GM03348 (cell line): ENCODE measurements around the gene H2BK1.
A peak's percentile ranks its signal among the peaks of the same experiment; 100 is the strongest.

Source experiments
- DNase-seq: peaks from one replicate; pipeline ENCODE4 v3.0.0; 2012; ENCODE audit warnings: low spot score

Gene H2BK1

DNA sequence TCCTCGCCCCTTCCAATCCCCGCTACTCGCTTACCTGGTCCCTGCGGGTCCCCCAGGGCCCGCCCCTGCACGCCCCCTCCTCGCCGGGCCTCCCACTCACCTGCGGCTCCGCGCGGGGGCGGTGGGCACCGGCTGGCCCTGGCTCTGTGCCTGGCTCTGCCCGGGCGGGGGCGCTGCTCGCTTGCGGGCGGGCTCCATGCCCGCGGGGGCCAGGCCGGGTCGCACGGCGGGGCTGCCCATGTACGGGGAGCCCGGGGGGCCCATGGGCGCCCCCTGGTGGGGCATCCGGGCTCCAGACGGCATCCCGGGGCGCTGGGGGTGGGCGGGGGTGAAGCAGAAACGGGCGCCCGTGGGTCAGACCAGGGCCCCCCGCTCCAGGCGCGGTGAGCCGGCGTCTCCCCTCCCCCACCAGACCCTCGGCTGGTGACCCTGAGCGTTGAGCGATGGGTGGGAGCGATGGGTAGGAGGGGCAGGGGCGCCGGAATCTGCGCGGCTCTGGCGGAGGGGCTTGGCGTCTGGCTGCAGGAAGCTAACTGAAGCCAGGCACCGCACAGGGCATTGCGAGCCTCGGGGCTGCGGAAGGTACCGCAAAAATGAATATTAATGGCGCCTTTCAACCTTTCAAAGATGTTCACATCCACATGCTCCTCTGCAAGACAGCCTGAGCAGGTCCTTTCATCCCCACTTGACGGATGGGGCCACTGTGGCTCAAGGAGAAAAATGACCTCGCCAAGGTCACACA lies 35.2 kb upstream of the H2BK1 start:
- peak; percentile 90 for DNase-seq

DNA sequence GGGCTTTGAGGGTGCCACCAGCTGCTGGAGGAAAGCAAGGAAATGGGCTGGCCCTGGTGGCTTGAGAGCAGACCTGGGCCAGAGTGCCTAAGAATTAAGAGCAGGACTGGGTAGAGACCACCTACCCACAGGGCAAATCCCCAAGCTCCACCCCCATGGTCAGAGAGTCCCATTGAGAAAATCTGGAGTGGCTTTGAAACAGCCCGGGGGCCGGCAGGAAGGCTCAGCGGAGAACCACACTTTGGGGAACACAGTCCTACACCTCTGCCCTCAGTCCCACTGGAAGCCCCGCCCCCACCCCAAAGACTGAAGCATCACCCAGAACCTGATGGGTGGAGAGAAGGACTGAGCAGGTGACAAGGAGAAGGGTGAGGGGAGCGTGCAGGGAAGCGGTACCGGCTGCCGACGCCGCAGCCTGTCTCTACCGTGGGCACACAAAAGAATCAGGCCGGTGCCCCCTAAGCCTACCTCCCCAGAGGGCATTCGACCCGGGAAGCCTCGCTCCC lies 34.6 kb upstream of the H2BK1 start:
- DNase-seq = no peak

DNA sequence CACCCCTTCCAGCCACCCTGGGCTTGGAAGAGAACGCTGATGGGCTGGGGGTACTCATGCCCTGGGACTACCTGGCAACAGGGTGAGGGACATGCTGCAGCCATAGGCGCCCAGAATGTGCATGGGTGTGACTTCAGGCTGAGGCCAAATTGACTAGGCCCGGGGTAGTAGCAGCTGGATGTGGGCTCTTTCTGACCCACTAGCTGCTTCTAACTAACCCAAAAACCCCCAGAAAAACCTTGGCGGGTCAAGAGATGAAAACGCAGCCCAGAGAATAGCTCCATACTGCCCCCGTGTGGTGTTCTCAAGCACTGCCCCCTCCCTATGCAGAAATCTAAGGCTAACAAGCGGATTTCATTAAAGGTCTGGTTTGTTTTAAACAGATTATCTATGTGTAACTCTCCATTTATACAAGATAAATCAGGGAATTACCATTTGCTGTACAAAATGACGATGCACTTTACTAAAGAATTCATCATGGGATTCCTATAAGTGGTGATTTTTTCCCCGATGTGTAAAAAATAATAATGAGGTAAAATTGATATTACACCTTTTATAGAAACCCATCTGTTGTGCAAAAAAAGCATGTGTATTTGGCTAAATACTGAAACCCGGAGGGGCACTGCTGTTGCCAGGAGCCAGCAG lies 34.0 kb upstream of the H2BK1 start:
- peak; percentile 81 for DNase-seq

DNA sequence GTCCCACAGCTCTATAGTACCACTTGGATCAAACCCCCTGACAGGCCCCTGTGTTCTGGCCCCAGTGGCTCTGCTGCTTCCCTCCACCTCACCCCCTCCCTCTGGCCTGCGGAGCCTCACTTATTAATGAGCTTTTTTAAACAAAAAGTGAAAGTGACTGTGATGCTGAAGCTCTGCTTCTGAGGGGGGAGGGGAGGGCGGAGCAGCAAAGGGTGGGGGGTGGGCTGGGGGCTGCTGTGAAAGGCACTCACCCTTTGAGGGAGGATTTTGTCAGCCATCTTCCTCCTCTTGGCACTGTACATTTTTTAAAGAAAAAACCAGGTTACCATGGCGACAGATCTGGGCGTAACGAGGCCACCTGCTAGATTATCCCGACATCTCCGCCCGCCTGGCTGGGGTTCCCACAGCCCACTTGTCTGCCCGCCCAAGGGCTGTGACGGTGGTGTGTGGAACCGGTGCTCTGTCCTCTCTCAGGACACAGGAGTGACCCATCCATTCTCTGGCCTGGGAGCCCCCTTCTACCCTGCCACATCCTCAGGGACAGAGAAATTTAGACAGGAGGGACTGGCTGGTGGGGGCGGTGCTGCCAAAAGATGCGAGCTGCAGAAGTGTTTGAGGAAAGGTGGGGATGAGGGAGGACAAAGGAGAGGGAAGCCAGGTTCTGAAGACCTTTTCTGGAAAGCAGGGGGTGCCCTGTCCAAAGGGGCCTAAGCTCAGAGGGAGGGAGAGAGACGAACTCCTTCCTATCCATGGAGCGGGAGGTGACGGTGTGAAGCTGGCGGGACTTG lies 33.3 kb upstream of the H2BK1 start:
- no peak for DNase-seq

DNA sequence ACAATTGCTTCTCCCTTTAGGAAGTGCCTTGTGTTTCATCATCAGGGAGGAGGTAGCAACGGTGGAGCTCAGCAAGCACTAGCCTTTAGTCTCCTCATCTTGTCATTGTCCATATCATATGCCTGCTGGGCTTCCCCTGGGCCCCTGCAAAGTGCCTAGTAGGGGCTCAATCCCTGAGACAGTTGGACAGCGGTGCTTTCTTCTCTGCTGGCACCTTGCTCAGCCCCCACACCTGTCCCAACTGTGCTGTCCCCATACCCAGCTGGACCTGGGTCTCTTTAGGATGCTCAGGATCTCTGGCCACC lies 32.7 kb upstream of the H2BK1 start:
- no peak for DNase-seq

DNA sequence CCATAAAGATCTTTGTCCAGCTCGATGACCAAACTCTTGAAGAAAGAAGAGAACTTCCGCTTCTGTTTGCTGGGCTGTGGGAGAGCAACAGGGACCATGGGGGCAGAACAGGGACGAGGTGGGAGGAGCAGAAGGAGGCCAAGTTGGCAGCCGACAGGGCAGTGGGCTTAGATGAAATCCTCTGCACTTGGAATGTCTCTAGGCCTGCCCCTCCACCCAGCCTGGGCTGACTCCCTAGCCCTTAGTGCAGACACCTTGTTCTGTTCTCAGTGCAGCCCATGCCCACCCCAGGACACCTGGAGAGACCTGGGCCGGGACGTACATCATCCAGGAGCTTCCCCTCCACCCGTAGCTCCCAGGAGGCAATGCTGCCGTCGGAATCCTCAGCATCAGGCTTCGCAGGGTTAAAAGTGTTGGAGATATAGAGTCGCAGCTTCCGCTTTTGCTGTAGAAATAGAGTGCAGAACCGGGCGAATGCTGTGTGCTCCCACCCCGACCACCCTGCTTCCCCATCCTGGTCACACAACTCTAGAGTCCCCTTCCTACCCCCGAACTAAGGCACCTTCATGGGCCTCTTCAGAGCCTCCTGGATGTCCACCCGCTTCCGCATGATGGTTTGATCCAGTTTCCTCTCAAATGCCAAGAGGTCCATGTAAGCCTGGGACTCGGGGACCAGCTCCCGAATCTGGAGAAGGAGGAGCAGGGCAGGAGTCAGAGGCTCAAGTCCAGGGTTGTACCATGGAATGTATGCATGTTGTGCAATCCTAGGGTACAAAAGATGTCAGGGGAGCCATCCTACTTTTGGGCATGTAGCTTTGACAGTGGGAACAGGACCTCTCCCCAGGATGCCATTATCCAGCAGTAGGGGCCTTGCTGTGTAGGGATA lies 32.1 kb upstream of the H2BK1 start:
- no peak for DNase-seq

DNA sequence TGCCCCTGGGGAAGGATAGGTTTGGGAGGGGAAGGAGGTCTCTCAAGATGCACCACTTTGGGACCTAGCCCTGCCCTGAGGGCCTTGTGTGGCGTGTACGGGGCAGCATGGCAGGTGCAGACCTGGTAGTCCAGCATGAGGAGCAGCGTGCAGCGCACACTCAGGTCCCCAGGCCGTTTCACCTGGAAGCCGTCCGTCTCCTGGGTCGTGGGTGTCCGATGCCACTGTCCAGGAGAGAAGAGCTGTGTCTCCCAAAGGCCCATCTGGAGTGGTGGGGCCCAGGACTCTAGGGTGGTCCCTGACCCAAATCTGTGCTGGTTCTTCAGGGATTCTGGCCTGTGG lies 31.4 kb upstream of the H2BK1 start:
- no peak for DNase-seq

DNA sequence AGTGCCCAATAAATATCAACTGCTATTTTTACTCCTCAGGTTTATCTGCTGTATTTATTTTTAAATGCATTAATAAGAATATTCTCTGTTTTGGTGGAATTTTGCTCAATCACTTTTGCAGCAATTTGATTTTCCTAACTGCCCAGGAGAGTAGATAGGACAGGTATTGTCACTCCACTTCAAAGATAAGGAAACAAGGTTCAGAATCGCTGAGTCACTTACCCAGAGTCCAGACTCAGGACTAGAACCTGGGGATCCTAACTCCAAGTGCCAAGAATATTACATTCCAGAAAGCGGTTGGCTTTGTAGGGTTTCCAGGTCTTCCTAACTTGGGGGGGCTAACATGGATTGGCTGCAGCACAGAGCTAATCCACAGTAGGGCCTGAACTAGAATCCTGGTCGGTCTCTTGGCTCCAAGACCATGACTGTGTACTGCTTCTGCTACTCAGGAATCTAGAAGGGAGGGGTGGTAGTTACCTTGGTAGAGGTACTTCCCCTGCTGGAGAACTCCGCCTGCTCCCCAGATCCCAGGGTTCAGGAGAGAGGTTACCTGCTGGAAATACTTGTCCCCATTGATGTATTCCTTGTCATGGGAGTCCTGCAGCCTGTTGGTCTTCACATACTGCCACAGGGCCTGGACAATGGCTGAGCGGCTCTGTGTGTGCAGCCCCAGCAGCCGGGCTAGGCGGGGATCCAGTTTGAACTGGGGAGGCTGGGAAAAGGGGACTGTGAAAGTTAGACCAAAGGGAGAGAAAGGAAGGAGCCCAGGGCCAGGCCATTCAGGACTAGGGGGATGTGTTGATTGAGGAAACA lies 30.9 kb upstream of the H2BK1 start:
- no peak for DNase-seq

DNA sequence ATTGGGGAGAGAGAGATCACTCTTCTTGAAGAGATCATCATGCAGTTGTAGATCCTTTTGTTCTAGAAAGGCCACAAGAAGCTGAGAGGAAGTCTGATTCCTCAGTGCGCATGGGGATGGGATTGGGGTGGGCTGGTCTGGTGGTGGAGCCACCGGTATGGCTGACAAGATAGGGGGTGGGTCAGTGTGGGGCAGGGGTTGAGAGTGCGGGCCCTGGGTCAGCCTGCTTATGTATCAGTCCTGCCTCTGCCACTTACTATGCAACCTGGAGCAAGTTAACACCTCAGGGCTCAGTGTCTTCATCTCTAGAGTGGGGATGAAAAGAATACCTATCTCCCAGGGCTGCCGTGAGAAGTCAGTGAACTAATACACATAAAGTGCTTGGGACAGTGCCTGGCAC lies 30.2 kb upstream of the H2BK1 start:
- no peak for DNase-seq

DNA sequence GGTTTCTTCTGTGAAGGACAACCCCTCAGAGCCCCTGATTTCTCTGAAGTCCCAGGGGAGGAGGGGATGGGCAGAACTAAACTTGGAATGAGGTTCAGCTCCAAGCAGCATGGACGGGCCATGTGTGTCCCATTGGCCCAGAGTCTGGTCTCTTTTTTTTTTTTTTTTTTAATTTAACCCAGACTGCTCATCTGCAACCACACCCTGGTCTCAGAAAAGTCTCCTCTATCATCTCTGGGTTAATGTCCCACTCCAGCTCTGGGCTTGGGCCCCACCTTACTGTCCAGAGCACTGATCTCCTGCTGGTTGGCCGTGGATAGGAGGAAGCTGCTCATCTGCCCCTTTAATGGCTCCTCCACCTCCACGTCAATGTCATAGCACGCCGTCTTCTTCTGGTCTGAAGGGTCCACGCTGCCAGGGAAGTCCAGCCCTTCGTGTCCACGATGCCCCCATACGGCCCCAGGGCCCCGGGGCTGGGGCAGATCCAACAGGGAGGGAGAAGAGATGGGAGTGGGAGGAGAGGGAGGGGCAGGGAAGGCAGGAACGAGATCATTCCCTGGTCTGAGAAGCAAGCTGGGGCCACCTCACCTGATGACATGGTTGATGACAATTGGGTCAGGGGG lies 29.7 kb upstream of the H2BK1 start:
- DNase-seq = no peak

DNA sequence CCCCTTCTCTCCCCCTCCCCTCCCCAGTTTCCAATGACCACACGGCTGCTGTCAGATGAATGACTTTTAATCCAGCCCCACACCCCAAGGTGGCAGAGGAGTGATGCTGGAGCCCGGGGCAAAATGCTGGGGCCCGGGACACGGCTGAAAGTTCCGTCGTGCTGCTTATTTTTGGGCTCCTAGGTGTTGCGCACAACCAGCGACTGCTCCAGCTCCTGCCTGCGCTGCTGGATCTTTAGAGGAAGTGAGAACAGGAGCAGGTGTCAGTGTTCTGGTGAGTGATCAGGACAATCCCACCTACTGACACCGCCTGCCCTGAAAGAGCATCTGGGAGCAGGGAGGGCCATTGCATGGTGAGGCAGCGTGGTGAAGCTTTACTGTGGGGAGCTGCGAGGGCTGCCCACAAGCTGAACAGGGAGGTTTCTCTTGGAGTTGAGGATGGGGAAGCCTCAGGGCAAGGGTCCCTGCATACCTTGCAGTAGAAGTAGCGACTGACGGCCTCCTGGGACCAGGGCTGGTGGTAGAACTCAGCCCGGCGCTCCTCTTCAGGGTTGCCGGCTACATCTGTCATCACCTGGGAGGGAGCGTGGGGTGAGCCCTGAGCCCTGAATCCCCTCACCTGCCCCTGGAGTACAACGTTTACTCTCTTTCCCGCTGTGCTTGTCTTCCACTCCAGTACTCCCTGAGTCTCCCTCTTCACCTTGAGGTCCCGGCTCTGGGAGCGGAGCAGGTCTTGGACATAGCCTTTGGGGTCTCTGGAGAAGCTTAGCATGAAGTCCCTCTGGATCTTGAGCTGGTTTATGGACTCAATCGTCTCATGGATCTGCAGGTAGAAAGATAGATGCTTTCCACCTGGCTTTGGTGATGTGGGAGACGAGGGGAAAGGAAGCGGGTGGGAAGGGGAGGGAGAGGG lies 28.9 kb upstream of the H2BK1 start:
- no peak for DNase-seq

DNA sequence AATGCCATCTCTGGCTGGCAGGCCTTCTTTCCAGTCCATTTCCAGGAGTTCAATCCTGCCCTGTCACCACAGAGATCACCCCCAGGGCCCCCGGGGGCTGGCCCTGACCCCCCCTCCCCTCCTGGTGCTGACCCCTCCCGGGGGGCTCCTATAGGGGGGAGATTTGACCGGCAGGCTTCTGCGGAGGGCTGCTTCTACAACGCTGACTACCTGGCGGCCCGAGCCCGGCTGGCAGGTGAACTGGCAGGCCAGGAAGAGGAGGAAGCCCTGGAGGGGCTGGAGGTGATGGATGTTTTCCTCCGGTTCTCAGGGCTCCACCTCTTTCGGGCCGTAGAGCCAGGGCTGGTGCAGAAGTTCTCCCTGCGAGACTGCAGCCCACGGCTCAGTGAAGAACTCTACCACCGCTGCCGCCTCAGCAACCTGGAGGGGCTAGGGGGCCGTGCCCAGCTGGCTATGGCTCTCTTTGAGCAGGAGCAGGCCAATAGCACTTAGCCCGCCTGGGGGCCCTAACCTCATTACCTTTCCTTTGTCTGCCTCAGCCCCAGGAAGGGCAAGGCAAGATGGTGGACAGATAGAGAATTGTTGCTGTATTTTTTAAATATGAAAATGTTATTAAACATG lies 28.0 kb upstream of the H2BK1 start:
- DNase-seq = no peak

DNA sequence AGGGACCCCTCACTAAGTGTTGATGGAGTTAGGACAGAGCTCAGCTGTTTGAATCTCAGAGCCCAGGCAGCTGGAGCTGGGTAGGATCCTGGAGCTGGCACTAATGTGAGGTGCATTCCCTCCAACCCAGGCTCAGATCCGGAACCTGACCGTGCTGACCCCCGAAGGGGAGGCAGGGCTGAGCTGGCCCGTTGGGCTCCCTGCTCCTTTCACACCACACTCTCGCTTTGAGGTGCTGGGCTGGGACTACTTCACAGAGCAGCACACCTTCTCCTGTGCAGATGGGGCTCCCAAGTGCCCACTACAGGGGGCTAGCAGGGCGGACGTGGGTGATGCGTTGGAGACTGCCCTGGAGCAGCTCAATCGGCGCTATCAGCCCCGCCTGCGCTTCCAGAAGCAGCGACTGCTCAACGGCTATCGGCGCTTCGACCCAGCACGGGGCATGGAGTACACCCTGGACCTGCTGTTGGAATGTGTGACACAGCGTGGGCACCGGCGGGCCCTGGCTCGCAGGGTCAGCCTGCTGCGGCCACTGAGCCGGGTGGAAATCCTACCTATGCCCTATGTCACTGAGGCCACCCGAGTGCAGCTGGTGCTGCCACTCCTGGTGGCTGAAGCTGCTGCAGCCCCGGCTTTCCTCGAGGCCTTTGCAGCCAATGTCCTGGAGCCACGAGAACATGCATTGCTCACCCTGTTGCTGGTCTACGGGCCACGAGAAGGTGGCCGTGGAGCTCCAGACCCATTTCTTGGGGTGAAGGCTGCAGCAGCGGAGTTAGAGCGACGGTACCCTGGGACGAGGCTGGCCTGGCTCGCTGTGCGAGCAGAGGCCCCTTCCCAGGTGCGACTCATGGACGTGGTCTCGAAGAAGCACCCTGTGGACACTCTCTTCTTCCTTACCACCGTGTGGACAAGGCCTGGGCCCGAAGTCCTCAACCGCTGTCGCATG lies 27.2 kb upstream of the H2BK1 start:
- no peak for DNase-seq

DNA sequence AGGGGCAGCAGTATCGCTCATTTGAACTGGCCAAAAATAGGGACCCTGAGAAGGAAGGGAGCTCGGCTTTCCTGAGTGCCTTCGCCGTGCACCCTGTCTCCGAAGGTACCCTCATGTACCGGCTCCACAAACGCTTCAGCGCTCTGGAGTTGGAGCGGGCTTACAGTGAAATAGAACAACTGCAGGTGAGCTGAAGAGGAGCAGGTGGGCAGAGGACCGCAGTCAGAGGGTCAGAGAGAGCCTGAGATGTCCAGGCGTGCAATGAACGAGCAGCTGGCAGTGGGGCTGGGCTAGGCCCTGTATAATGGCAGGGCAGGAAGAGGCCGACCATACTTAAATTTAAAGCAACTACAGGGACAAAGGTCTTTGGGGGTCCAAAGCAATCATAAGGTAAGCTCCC lies 26.1 kb upstream of the H2BK1 start:
- no peak for DNase-seq

DNA sequence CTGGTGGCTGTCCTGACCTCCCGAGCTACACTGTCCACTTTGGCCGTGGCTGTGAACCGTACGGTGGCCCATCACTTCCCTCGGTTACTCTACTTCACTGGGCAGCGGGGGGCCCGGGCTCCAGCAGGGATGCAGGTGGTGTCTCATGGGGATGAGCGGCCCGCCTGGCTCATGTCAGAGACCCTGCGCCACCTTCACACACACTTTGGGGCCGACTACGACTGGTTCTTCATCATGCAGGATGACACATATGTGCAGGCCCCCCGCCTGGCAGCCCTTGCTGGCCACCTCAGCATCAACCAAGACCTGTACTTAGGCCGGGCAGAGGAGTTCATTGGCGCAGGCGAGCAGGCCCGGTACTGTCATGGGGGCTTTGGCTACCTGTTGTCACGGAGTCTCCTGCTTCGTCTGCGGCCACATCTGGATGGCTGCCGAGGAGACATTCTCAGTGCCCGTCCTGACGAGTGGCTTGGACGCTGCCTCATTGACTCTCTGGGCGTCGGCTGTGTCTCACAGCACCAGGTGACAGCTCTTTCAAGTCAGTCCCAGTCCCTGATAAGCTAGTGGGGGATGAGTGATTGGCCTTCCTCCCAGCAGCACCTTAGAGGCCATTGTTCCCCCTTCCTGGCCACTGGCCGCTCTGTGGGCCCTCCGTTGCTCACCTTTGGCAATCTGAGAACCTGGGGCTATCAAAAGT lies 25.0 kb upstream of the H2BK1 start:
- no peak for DNase-seq

DNA sequence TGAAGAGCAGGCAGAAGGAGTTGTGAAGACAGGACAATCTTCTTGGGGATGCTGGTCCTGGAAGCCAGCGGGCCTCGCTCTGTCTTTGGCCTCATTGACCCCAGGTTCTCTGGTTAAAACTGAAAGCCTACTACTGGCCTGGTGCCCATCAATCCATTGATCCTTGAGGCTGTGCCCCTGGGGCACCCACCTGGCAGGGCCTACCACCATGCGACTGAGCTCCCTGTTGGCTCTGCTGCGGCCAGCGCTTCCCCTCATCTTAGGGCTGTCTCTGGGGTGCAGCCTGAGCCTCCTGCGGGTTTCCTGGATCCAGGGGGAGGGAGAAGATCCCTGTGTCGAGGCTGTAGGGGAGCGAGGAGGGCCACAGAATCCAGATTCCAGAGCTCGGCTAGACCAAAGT lies 23.5 kb upstream of the H2BK1 start:
- DNase-seq = no peak

DNA sequence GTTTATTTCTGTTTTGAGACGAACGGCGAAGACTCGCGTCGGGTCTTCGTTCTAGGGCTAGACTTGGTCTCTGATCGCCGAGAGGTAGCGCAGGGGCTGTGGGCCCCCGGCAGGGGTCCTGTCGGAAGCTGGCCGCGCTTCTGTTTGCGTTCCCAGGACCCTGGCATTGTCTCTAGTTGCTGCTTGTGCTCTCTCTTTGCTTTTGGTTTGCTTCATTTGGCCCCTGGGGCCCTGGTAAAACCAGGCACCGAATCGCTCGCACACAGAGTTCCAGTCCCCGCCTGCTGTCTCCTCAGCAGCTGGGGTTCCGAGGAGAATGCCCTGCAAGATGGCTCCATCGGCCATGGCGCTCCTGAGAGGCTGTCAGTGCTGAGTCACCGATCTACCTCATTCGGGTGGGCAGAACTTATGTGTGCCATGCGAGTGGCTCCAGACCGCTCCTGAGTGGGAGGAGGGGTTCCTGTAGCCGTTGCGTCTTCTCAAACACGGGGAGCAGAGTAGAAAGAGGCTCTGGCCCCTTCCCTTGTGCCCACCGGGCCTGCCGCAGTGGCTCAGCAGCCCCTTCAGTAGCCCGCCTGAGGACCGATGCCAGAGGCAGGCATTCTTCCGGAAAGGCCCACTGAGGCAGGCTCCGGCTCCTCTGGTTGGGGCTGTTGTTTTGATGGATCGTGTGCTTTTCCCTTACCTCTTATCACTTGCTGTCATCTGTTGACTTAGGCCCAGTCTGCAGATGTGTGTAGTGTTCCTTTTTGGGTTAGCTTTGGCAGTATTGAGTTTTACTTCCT lies 22.8 kb upstream of the H2BK1 start:
- peak; percentile 88 for DNase-seq
